Stimulated activated CD8-positive, alpha-beta memory T cell treated with anti-CD3 and anti-CD28 coated beads, Interleukin-15, amount 100 ng/mL, for 4 hours (primary cell): ENCODE results near the gene PSD2.

Source experiments
- DNase-seq, 2 donors: peaks; one replicate each; pipeline ENCODE4 v3.0.0-alpha.2; 2020; ENCODE audit warnings: low read depth in 2 of 2

The PSD2 gene

DNA sequence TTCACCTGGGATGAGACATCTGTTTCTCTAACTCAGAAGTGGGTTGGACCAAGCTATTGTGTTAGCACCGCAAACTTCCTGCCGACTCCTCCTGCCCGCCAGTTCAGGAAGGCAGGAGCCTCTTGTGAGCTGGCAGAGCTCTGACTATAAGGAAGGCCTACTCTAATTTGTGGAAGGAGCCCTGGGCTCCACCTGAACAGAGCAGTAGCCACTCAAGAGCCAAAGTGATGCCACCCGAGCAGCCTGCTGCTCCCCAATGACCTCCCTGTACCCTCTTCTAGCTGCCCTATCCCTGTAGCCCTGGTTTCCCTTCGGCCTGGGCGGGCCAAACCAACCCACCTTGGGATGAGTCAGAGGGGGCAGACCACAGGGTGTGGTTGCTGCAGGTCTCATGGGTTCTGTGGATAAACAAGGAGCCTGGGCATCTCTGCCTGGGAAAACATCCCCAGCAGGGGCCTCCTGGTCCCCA, 81.6 kb downstream of the PSD2 start:
- no peak for DNase-seq

DNA sequence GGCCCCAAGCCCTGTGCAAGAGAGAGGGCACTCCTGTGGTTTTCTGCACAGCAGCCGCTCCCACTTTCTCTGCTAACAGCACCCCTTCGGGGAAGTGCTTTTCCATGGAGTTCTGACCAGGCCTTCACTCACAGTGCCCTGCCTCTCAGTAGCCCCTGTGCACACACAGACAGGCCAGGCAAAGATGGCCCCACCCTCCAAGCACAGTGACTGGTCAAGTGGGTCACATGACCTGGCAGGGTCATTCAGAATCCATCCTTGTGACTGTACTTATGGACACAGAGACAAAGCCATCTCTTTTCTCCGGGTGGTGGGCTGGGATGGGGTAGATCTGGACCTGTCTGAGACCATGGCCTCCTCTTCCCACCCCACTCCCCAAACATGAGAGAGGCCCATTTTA, 82.5 kb downstream of the PSD2 start:
- DNase-seq, result no peak

DNA sequence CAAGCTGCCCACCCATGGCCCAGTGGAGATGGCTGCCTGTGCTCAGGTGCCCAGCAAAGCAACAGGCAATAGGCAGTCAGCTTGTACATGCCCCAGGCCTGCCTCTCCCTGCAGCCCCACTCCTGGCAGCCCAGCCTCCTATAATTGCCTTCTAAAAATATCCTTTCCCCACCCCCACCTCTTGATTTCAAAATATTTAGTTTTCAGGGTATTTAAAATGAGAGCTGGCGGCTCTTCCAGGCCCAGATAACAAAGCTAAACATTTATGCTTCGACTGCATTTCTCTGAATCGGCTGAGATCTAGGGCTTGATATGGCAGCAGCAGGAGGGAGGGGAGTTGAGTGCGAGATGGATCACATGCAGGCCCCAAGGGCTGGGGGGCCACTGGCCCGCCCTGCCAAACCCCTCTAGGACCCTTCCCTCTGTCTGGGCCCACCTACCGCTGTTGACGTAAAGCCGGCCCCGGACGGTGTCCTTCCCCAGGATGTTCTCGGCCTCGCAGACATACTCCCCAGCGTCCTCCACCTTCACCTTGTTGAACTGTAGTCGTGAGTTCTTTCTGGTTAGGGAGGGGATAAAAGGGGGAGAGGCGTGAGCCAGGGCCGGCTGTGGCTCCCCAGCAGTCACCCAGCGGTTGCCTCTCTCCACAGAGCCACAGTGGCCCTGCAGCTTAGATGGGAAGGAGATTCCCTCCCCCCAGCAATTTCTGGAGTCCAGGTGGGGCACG, 85.0 kb downstream of the PSD2 start:
- no peak for DNase-seq

DNA sequence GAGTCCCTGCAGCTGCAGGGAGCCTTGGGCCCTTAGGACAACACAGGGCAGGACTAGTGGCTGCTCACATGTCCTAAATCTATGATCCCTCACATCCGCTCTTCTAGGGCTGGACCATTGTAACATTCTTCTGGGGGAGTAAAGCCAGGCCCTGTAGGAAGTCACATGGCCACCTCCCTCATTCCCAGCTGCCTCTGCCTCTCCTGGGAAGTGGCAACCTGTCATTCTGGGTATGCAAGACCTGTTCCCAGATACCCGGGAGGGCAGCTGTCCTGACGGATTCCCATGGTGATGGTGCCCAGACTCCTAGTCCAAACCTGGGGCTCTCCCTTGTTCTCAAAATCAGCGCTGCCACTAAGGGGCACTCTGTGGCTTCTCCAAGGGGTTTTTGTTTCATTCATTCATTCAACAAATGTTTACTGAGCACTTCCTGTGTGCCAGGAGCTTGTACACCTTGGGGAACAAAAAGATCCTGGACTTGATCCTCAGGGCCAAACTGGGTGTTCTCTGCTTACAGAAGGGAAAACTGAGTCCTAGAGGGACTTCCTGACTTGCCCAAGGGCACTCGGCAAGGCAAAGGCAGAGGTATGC, 85.6 kb downstream of the PSD2 start:
- DNase-seq, result no peak

DNA sequence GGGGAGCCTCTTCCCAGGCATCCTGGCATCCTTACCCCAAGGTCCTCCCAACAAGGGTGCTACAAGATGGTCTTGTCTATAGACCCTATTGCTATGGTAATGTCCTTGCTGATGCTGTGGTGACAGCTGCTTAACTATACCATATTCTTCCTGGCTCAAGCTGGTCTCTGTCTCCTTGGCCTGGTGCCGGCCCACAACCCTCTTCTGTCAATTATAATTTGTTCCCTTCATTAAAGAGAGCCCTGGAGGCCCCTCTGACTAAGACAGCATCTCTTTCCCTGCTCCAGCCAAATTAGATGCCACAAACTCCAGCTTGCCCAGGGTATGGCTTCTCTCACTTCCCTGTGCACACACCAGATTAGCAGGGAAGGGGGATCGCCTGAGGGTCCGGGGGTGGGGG, 86.7 kb downstream of the PSD2 start:
- no peak for DNase-seq

DNA sequence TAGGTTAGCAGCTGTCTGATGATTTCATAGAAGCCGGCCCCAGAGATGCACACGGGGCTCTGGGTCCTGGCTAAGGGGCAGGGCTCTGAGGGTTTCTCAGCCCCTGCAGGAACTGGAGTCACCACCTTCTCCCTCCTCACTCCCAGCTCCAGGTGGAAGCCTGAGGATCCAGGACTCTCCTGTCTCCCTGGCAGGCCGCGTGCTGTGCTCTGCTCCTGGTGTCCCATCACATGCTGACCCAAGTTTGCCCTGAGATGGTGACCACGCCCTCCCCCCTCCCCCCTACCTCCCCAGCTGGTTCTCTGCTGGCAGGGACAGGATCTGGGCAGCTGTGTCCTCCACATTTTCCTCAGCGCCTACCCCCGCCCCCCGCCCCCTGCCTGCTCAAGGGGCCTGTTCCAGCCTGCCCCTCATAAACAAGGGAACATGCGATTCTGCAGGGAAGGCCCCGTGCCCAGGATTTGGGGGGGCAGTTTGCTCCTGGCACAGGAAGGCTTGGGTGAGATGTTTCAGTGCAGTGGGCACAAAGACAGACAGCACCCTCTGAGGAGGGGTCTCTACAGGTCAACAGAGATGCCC, 87.4 kb downstream of the PSD2 start:
- DNase-seq, result no peak

DNA sequence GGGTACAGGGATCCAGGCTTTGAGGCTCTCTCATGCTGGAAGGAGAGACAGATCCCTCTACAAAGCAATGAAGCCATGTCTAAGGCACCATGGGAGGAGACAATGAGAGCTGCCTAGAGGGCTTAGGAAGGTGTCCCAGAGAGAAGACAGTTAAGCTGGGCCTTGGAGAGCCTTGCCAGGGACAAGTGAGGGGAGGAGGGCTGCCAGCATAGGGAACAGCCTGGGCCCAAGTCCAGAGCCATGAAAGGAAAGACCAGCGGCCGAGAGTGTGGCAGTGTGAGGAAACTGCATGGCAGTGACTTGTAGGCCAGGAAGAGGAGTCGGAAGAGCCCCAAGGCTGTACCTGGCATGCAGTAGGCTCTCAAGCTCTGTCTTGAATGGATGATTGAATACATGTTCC, 88.5 kb downstream of the PSD2 start:
- DNase-seq, result no peak

DNA sequence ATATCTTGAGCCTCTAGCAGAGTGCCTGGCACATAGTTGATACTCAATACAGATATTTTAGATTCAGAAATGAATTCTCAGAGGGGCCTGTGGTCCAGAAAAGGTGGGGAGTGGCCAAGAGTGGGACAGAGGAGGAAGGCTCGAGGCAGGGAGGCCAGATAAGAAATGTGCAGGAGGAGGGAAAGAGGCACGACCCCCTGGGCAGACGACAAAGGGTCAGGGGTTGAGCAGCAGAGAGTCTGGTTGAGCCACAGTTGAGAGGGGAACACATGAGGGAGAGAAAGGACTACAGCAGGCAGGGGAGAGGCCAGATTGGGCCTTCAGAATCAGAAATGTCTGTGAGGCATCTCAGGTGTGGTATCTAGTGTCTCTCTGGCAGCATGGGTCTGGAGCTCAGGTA, 89.1 kb downstream of the PSD2 start:
- no peak for DNase-seq

DNA sequence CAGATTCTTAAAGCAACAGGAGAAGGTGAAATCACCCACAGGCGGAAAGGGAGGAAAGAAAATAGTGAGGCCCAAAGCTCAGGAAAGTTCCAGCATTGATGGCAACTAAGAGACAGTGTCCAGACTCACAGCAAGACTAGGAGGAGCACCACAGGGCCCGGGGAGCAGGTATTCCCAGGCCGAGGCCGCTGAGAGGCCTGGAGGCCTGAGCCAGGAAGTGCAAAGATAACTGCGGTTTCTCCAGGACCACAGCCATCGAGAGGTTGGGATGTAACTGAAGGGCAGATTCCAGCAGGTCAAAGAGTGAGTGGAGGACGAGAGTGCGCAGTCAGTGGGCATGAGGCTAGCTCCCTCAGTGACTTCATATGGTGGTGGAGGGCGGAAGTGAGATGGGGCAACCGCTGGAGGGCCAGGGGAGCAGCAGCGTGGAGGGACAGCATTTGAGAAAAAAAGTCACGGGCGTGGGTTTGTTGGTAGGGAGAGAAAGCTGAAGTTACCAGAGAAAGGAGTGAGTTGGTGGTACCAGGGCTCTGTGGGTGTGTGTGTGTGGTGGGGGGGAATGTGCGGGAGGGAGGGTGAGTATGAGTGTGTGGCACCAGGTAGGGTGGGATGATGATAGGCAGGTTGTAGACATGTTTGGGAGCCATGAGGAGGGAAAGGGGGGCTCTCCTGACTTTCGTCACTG, 89.7 kb downstream of the PSD2 start:
- DNase-seq, result no peak

DNA sequence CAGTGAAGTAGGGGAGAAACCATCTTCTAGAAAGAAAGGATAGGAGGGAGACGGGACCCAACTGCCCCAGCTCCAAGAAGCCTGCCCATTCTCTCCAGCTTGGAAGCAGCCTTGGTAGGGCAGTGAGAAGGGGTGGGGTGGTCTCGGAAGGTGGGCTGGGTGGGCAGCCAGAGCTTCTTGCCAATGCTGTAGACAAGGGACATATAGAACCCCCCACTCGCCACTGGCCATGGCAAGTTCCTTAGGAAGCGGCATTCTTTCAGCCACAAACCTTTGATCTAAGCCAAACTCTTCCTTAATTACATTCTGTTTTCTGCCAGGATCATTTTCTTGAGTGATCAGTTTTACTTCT, 90.2 kb downstream of the PSD2 start:
- no peak for DNase-seq

DNA sequence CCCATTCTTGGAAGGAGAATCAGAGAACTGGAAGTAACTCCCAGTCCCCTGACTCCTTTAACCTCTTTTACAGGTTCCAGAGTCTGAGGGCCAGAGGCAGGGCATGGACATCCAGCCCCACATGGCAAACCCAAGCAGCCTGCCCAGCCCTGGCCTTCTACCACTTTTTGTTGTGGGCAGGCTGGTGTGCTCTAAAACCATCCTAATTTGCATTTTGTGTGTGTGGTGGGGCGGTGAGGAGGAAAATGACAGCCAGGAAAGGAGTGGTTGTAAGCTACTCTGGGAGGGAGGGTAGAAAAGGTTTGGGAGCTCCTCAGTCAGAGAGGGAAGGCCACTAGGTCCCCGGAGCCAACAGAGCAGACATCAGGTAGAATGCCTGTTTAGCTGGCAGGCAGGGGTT, 90.6 kb downstream of the PSD2 start:
- no peak for DNase-seq

DNA sequence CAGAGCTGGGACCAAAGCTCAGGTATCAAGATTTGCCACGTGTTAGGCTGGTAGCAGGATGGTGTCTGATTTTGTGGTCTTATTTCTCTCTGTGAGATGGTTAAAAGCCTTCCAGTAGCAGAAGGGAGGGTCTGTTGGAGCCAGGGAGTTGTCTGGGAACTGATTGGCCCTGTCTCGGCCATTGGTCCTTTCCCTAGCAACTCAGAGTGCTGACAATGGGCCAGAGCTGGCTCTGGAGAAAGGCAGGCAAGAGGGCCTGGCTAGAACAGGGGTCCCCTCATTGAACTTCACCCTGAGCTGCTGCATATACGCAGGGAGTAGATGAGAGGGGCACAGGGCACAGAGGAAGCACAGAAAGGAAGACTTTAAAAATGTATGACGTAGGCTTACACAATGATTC, 92.8 kb downstream of the PSD2 start:
- DNase-seq, result no peak

DNA sequence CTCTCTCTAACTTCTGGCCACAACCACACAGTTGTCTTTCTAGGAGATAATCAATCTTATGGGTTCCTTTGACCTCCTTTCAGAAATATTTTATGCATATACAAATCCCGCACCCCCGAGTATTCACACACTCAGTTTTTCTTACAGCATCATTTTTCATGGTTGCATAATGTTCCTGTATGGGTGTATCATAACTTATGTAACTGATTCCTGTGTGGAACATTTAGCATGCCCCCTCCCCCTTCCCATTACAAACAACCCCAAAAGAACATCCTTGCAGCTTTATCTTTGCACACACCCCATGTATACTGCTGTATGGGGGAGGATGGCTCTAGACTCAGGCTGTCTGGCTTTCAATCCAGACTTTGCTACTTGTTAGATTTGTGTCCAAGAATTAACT, 93.8 kb downstream of the PSD2 start:
- DNase-seq, result no peak

DNA sequence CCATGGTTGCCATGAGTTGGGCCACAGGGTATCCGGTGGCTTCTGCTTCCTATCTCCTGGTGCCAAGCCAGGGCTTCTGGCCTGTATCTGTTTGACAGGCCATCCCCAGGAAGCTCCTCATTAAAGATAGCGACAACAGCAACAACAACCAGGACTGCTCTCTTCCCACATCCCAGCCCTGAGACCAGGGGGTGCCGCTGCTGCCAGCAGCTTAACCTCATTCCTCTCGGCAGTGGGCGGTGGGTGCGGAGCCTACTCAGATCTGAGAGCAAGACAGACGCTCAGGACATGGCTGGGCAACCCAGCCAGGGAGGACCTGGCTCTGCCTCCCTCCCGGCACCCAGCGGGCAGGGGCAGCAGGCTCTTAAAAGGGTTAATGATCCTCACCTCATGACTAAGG, 98.3 kb downstream of the PSD2 start:
- DNase-seq, result no peak
